Measurements from ENCODE around the gene APOBEC4. TPM values are rescaled to one million over a fixed set of nuclear protein-coding genes. Genes with fewer than 3 reads are reported as not detected.

The APOBEC4 gene
- polyA plus RNA-seq, 1 donor: not detected

- no peak for DNase-seq (ENCODE audit: low read depth)
Measured at GRCh38 chr1:183604038-183604808, 48.9 kb downstream of the APOBEC4 start.

- DNase-seq (ENCODE audit: low read depth): no peak
Measured at GRCh38 chr1:183602510-183602909, 50.6 kb downstream of the APOBEC4 start.

GRCh38 chr1:183600634-183601033, 52.5 kb downstream of the APOBEC4 start:
- no peak for DNase-seq (ENCODE audit: low read depth)

DNA sequence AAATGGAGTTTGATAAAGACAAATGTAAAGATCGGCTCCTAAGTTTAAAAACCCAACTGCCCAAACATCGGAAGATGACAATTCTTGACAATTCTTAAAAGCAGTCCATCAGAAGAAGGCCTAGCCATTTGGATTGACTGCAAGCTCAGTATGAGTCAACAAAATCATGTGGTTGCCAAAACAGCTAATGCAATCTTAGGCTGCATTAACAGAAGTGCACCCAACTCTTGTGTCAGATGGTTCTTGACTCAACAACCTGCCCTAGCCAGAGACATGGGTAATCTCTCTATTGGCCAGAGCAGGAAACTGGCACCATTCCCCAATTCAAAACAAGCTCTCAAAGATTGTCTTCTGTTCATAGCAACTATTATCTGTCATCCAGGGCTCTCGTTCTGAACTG, 53.0 kb downstream of the APOBEC4 start:
- no peak for DNase-seq (ENCODE audit: low read depth)

- no peak for DNase-seq (ENCODE audit: low read depth)
Measured at GRCh38 chr1:183598386-183598785, 54.7 kb downstream of the APOBEC4 start.

DNA sequence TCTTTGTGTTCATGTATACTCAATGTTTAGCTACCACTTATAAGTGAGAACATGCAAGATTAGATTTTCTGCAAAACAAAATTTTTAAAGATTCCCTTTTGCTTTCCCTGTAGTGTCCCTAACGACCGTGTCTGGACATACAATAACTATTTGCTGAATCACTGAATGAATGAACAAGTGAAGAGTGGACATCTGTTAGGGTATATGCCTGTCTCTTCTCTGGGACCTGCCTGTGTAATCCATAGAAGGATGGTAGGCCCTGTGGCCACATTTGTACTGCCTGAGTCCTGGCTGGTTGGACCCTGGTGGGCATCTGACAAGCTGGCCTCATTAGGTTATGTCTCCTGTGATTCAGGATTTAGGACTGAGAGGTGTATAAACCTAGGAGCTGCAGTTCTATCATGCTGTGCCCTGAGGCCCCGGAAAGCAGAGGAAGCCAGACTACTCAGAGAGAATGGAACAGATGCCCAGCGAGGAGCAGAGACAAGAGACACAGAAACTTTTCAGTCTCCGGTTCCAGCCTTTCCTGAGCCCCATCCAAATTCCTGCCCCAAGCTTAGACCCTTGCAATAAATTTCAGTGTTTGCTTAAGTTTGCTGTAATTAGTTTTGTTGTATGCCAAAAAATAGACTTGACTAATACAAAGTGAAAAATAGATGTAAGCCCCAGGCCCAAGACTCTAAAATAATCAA, 55.3 kb downstream of the APOBEC4 start:
- no peak for DNase-seq (ENCODE audit: low read depth)

- no peak for DNase-seq (ENCODE audit: low read depth)
Measured at GRCh38 chr1:183596500-183596899, 56.6 kb downstream of the APOBEC4 start.

Other genes with a start within 250 kb of the APOBEC4 start
- gene NMNAT2, start 234.9 kb downstream of the APOBEC4 start, polyA plus RNA-seq (ENCODE audit: insufficient read length): 0.68 TPM
- gene SMG7, start 180.8 kb downstream of the APOBEC4 start, polyA plus RNA-seq (ENCODE audit: insufficient read length): 32.6 TPM
- 4.0 TPM for gene NCF2, start 62.9 kb downstream of the APOBEC4 start, polyA plus RNA-seq (ENCODE audit: insufficient read length)
- 84.6 TPM for gene ARPC5, start 17.5 kb downstream of the APOBEC4 start, polyA plus RNA-seq (ENCODE audit: insufficient read length)
- gene RGL1, start 151.8 kb upstream of the APOBEC4 start, polyA plus RNA-seq (ENCODE audit: insufficient read length): 19.4 TPM